ENCODE measurements around the gene MFN2.

Gene MFN2

GRCh38 chr1:12015499-12015898, 35.3 kb downstream of the MFN2 start:
- ATAC-seq (ENCODE audit: low read depth): no peak
- no peak for TF ChIP-seq CTCF (IDR thresholded peaks at IDR 0.05; ENCODE audit: poor library complexity, severe bottlenecking)
- Histone ChIP-seq H3K36me3 (ENCODE audit: low read depth) (peaks cover 25% of the 10 kb centered on the region), H3K4me3 (ENCODE audit: severe bottlenecking) (no peak overlapping the region), H3K27ac (ENCODE audit: poor library complexity, severe bottlenecking) (peak overlapping the region; percentile 72), H3K27me3 (ENCODE audit: insufficient read depth, poor library complexity, severe bottlenecking) (no peaks in the 10 kb centered on the region), H3K4me1 (ENCODE audit: insufficient read depth, poor library complexity, severe bottlenecking) (peaks cover 12% of the 10 kb centered on the region), H3K9me3 (ENCODE audit: severe bottlenecking) (no peaks in the 10 kb centered on the region)
- no peak for DNase-seq (ENCODE audit: low spot score)

GRCh38 chr1:12016182-12016581, 35.9 kb downstream of the MFN2 start:
- H3K27ac ChIP-seq (ENCODE audit: poor library complexity, severe bottlenecking): no peak overlapping the region
- H3K9me3 ChIP-seq (ENCODE audit: severe bottlenecking): no peaks in the 10 kb centered on the region
- H3K36me3 ChIP-seq (ENCODE audit: low read depth): peaks cover 18% of the 10 kb centered on the region
- no peak for ATAC-seq (ENCODE audit: low read depth)
- no peak overlapping the region for H3K4me3 ChIP-seq (ENCODE audit: severe bottlenecking)
- H3K4me1 ChIP-seq (ENCODE audit: insufficient read depth, poor library complexity, severe bottlenecking): peaks cover 12% of the 10 kb centered on the region
- TF ChIP-seq CTCF (IDR thresholded peaks at IDR 0.05; ENCODE audit: poor library complexity, severe bottlenecking): no peak
- DNase-seq (ENCODE audit: low spot score): no peak
- H3K27me3 ChIP-seq (ENCODE audit: insufficient read depth, poor library complexity, severe bottlenecking): no peaks in the 10 kb centered on the region

GRCh38 chr1:12019858-12020509, 39.7 kb downstream of the MFN2 start:
- Histone ChIP-seq H3K9me3 (ENCODE audit: severe bottlenecking) (no peaks in the 10 kb centered on the region), H3K27me3 (ENCODE audit: insufficient read depth, poor library complexity, severe bottlenecking) (no peaks in the 10 kb centered on the region), H3K4me1 (ENCODE audit: insufficient read depth, poor library complexity, severe bottlenecking) (peaks cover 6% of the 10 kb centered on the region), H3K4me3 (ENCODE audit: severe bottlenecking) (peak overlapping the region; percentile 66), H3K36me3 (ENCODE audit: low read depth) (peaks cover 18% of the 10 kb centered on the region), H3K27ac (ENCODE audit: poor library complexity, severe bottlenecking) (peak overlapping the region; percentile 34)
- TF ChIP-seq CTCF (IDR thresholded peaks at IDR 0.05; ENCODE audit: poor library complexity, severe bottlenecking): no peak
- no peak for ATAC-seq (ENCODE audit: low read depth)
- no peak for DNase-seq (ENCODE audit: low spot score)

GRCh38 chr1:12021616-12022015, 41.4 kb downstream of the MFN2 start:
- no peak for ATAC-seq (ENCODE audit: low read depth)
- no peak for TF ChIP-seq CTCF (IDR thresholded peaks at IDR 0.05; ENCODE audit: poor library complexity, severe bottlenecking)
- Histone ChIP-seq H3K4me1 (ENCODE audit: insufficient read depth, poor library complexity, severe bottlenecking) (peaks cover 2% of the 10 kb centered on the region), H3K36me3 (ENCODE audit: low read depth) (peaks cover 18% of the 10 kb centered on the region), H3K9me3 (ENCODE audit: severe bottlenecking) (no peaks in the 10 kb centered on the region), H3K27ac (ENCODE audit: poor library complexity, severe bottlenecking) (no peak overlapping the region), H3K27me3 (ENCODE audit: insufficient read depth, poor library complexity, severe bottlenecking) (no peaks in the 10 kb centered on the region), H3K4me3 (ENCODE audit: severe bottlenecking) (no peak overlapping the region)
- DNase-seq (ENCODE audit: low spot score): no peak

- no peak for TF ChIP-seq CTCF (IDR thresholded peaks at IDR 0.05; ENCODE audit: poor library complexity, severe bottlenecking)
- no peaks in the 10 kb centered on the region for H3K27me3 ChIP-seq (ENCODE audit: insufficient read depth, poor library complexity, severe bottlenecking)
Observed at GRCh38 chr1:12022036-12022435, 41.8 kb downstream of the MFN2 start.

More at GRCh38 chr1:12022036-12022435, 41.8 kb downstream of the MFN2 start:
- peaks cover 18% of the 10 kb centered on the region for H3K36me3 ChIP-seq (ENCODE audit: low read depth)
- H3K27ac ChIP-seq (ENCODE audit: poor library complexity, severe bottlenecking): no peak overlapping the region
- no peaks in the 10 kb centered on the region for H3K9me3 ChIP-seq (ENCODE audit: severe bottlenecking)
- no peak for DNase-seq (ENCODE audit: low spot score)
- ATAC-seq (ENCODE audit: low read depth): no peak
- H3K4me3 ChIP-seq (ENCODE audit: severe bottlenecking): no peak overlapping the region
- H3K4me1 ChIP-seq (ENCODE audit: insufficient read depth, poor library complexity, severe bottlenecking): peaks cover 2% of the 10 kb centered on the region

Measured in RWPE2 (cell line).